SK-N-SH (cell line): ENCODE results near the gene ABHD1. TPM values are rescaled to one million over a fixed set of nuclear protein-coding genes. Genes with fewer than 3 reads are reported as not detected.

Experiments
- CTCF ChIA-PET: fragments of 300-600, 350-600 bp; formaldehyde crosslinking; extraction: SDS; loops from one replicate; lab custom pipeline; 2021; lab: Yijun Ruan, JAX
- POLR2A ChIA-PET: fragments of 350-600 bp; sonication (Branson Sonifier 250); formaldehyde crosslinking; extraction: SDS; loops from one replicate; lab custom pipeline; 2020; ENCODE audit warnings: antibody characterized with exemption, inconsistent platforms; lab: Yijun Ruan, JAX
- DNase-seq: peaks from one replicate; pipeline ENCODE4 v3.0.0; 2012
- H2AFZ ChIP-seq: fragments of 200-600 bp; sonication (generic); 2 replicates; pipeline ENCODE4 v1.8.1; 2016; ENCODE audit warnings: antibody characterized with exemption, mild to moderate bottlenecking, low read depth
- H3F3A ChIP-seq: fragments of 200-600 bp; sonication (generic); replicated peaks from 2 replicates; pipeline ENCODE3; 2016; ENCODE audit warnings: antibody characterized with exemption, mild to moderate bottlenecking; ENCODE audit not compliant: insufficient read depth
- H3K27ac ChIP-seq, 2 experiments: fragments of 200-500 bp in 1 of 2; fragments of 200-600 bp in 1 of 2; sonication (Bioruptor generic) in 1 of 2; sonication (generic), shearing (Covaris generic) in 1 of 2; 2 replicates each; pipeline versions ENCODE4 v1.5.1 to v1.6.1; 2014 to 2016; ENCODE audit warnings: low read depth in 2 of 2, inconsistent platforms in 1 of 2, low read length in 1 of 2, mild to moderate bottlenecking in 1 of 2, mixed read lengths in 1 of 2
- H3K27me3 ChIP-seq: fragments of 200-600 bp; sonication (generic), shearing (Covaris generic); 2 replicates; pipeline ENCODE4 v1.6.1; 2016; ENCODE audit warnings: mixed run types; ENCODE audit not compliant: insufficient read depth
- H3K36me3 ChIP-seq, 2 experiments: fragments of 200-500 bp in 1 of 2; fragments of 200-600 bp in 1 of 2; sonication (Bioruptor generic) in 1 of 2; sonication (generic) in 1 of 2; replicated peaks in 1 of 2; 2 replicates each; pipeline versions ENCODE3 to v1.5.1; 2014 to 2016; ENCODE audit warnings: low read length in 1 of 2, mild to moderate bottlenecking in 1 of 2; ENCODE audit not compliant: insufficient read depth in 2 of 2, control insufficient read depth in 1 of 2
- H3K4me1 ChIP-seq, 2 experiments: fragments of 200-500 bp in 1 of 2; fragments of 200-600 bp in 1 of 2; sonication (Bioruptor generic) in 1 of 2; sonication (generic), shearing (Covaris generic) in 1 of 2; 2 replicates each; pipeline versions ENCODE4 v1.5.1 to v1.6.1; 2014 to 2016; ENCODE audit warnings: low read depth in 1 of 2, low read length in 1 of 2, mixed run types in 1 of 2; ENCODE audit not compliant: insufficient read depth in 2 of 2, control insufficient read depth in 1 of 2
- H3K4me2 ChIP-seq: fragments of 200-600 bp; sonication (generic), shearing (Covaris generic); 2 replicates; pipeline ENCODE4 v1.6.1; 2017; ENCODE audit warnings: mixed run types
- H3K4me3 ChIP-seq, 2 experiments: fragments of 200-500 bp in 1 of 2; fragments of 200-600 bp in 1 of 2; sonication (Bioruptor generic) in 1 of 2; sonication (generic), shearing (Covaris generic) in 1 of 2; 2 replicates each; pipeline versions ENCODE4 v1.5.1 to v1.8.1; 2014 to 2016; ENCODE audit warnings: low read depth in 2 of 2, inconsistent platforms in 1 of 2, low read length in 1 of 2, mild to moderate bottlenecking in 1 of 2, mixed read lengths in 1 of 2, moderate library complexity in 1 of 2
- H3K79me2 ChIP-seq: fragments of 200-600 bp; sonication (generic); 2 replicates; pipeline ENCODE4 v1.8.1; 2017; ENCODE audit warnings: mild to moderate bottlenecking; ENCODE audit not compliant: insufficient read depth
- H3K9ac ChIP-seq: fragments of 200-600 bp; sonication (generic); 2 replicates; pipeline ENCODE4 v1.6.1; 2017; ENCODE audit warnings: mixed run types
- H3K9me2 ChIP-seq: fragments of 200-600 bp; sonication (generic); 2 replicates; pipeline ENCODE4 v1.6.1; 2017; ENCODE audit warnings: mixed run types
- H3K9me3 ChIP-seq: fragments of 200-600 bp; sonication (generic); 2 replicates; pipeline ENCODE4 v1.6.1; 2017; ENCODE audit warnings: mixed run types, mild to moderate bottlenecking, moderate library complexity
- H4K20me1 ChIP-seq: fragments of 200-600 bp; sonication (generic); 2 replicates; pipeline ENCODE4 v1.6.1; 2017; ENCODE audit warnings: mild to moderate bottlenecking, mixed run types; ENCODE audit not compliant: insufficient read depth
- JUND ChIP-seq: IDR thresholded peaks from 2 replicates; pipeline ENCODE4 v1.4.0; 2012
- MEF2A ChIP-seq: IDR thresholded peaks from 2 replicates; pipeline ENCODE4 v1.4.0; 2012; ENCODE audit warnings: low read depth, borderline replicate concordance
- MXI1 ChIP-seq: IDR thresholded peaks from 2 replicates; pipeline ENCODE4 v1.6.1; 2012; ENCODE audit warnings: mild to moderate bottlenecking, low read depth, low read length, improper control_type of control experiment
- USF1 ChIP-seq: IDR thresholded peaks from 2 replicates; pipeline ENCODE4 v1.4.0; 2012; ENCODE audit warnings: low read depth, borderline replicate concordance
- ZBTB33 ChIP-seq: IDR thresholded peaks from 2 replicates; pipeline ENCODE4 v1.4.0; 2012; ENCODE audit warnings: low read depth, borderline replicate concordance
- WGBS: methylation state at CpG from one replicate; pipeline ENCODE4 v1.1.6; 2017; ENCODE audit warnings: low lambda C conversion rate; 5-methylcytosine and 5-hydroxymethylcytosine counted together
- polyA plus RNA-seq, 3 experiments: library from polyadenylated mRNA; depleted of rRNA; stranded (reverse); fragments of >200 nt; gene quantifications; 2 replicates each; pipeline ENCODE4 v1.2.3, GENCODE V29; 2012

The ABHD1 gene
- polyA plus RNA-seq, 1 of the 3 experiments (the other 2 are of a cell fraction), result 3.3 TPM

- no peak overlapping the region; the same call in 1 of the 2 replicates for H2AFZ ChIP-seq
- no peak for DNase-seq
- ChIA-PET CTCF (interaction anchor here (1.8 to 4.0 kb wide), 2 partner anchors 10 to 12 kb away, joined by 9 to 24 read pairs; no protein-coding TSS in a partner anchor), POLR2A (no interaction called here)
- H3K79me2 ChIP-seq, result no peaks in the 10 kb centered on the region
- H3K36me3 ChIP-seq, result no peaks in the 10 kb centered on the region
- TF ChIP-seq MXI1 (no peak), JUND (no peak), USF1 (no peak), MEF2A (no peak), ZBTB33 (no peak)
- peak overlapping the region in 1 of 2 experiments; percentile 80; a peak in 1 of 4 replicates for H3K27ac ChIP-seq
- no peak overlapping the region for H3K4me3 ChIP-seq
- no peaks in the 10 kb centered on the region for H3K9me3 ChIP-seq
- H3K9ac ChIP-seq, result peak overlapping the region; percentile 20
- H3K4me2 ChIP-seq, result peak overlapping the region; percentile 36; the same call in 1 of the 2 replicates
- H3K27me3 ChIP-seq, result no peaks in the 10 kb centered on the region
- peaks cover 3 to 29% of the 10 kb centered on the region in 2 experiments; a peak in 3 of 4 replicates for H3K4me1 ChIP-seq
- WGBS, result 34% methylated on average over 3 of the region's 3 CpGs
- peaks cover 4% of the 10 kb centered on the region for H3F3A ChIP-seq
- H3K9me2 ChIP-seq, result no peaks in the 10 kb centered on the region
- no peaks in the 10 kb centered on the region for H4K20me1 ChIP-seq
Observed at GRCh38 chr2:27179344-27180000, 55.9 kb downstream of the ABHD1 start.

Other genes starting within 250 kb of the ABHD1 start
- 20.2 and 24.4 TPM in 2 replicates for gene MAPRE3, start 153.2 kb upstream of the ABHD1 start, polyA plus RNA-seq (2012; rRNA removed)
- gene TMEM214, start 90.8 kb upstream of the ABHD1 start, polyA plus RNA-seq (2012; rRNA removed), result 69.4 and 80.2 TPM in 2 replicates
- gene AGBL5, start 72.1 kb upstream of the ABHD1 start, polyA plus RNA-seq (2012; rRNA removed), result 45.5 and 47.8 TPM in 2 replicates
- 876 and 1,851 TPM in 2 replicates for gene OST4, start 52.2 kb upstream of the ABHD1 start, polyA plus RNA-seq (2012; rRNA removed)
- 184 and 286 TPM in 2 replicates for gene EMILIN1, start 45.2 kb upstream of the ABHD1 start, polyA plus RNA-seq (2012; rRNA removed)
- 6.5 and 10.3 TPM in 2 replicates for gene KHK, start 37.0 kb upstream of the ABHD1 start, polyA plus RNA-seq (2012; rRNA removed)
- 17.1 and 18.3 TPM in 2 replicates for gene CGREF1, start 4.7 kb upstream of the ABHD1 start, polyA plus RNA-seq (2012; rRNA removed)
- gene PREB, start 10.8 kb downstream of the ABHD1 start, polyA plus RNA-seq (2012; rRNA removed), result 47.9 and 51.3 TPM in 2 replicates
- gene PRR30, start 15.6 kb downstream of the ABHD1 start, polyA plus RNA-seq (2012; rRNA removed), result not detected in 2 replicates
- not detected in 2 replicates for gene TCF23, start 25.2 kb downstream of the ABHD1 start, polyA plus RNA-seq (2012; rRNA removed)
- 289 and 366 TPM in 2 replicates for gene ATRAID, start 88.2 kb downstream of the ABHD1 start, polyA plus RNA-seq (2012; rRNA removed)
- 75.7 and 85.0 TPM in 2 replicates for gene SLC5A6, start 88.5 kb downstream of the ABHD1 start, polyA plus RNA-seq (2012; rRNA removed)
- 29.3 and 47.6 TPM in 2 replicates for gene CAD, start 93.6 kb downstream of the ABHD1 start, polyA plus RNA-seq (2012; rRNA removed)
- 0.68 and 1.1 TPM in 2 replicates for gene SLC30A3, start 139.2 kb downstream of the ABHD1 start, polyA plus RNA-seq (2012; rRNA removed)
- gene DNAJC5G, start 151.6 kb downstream of the ABHD1 start, polyA plus RNA-seq (2012; rRNA removed), result 0.18 TPM in 1 of 2 replicates, not detected in the other
- 0.28 and 0.36 TPM in 2 replicates for gene TRIM54, start 158.6 kb downstream of the ABHD1 start, polyA plus RNA-seq (2012; rRNA removed)
- gene UCN, start 184.6 kb downstream of the ABHD1 start, polyA plus RNA-seq (2012; rRNA removed), result 2.8 and 2.9 TPM in 2 replicates
- gene MPV17, start 199.3 kb downstream of the ABHD1 start, polyA plus RNA-seq (2012; rRNA removed), result 255 and 265 TPM in 2 replicates
- gene GTF3C2, start 232.9 kb downstream of the ABHD1 start, polyA plus RNA-seq (2012; rRNA removed), result 65.8 and 76.0 TPM in 2 replicates
- gene EIF2B4, start 246.5 kb downstream of the ABHD1 start, polyA plus RNA-seq (2012; rRNA removed), result 51.7 and 56.0 TPM in 2 replicates
- gene SNX17, start 246.8 kb downstream of the ABHD1 start, polyA plus RNA-seq (2012; rRNA removed), result 128 and 145 TPM in 2 replicates